Activated T-helper 9 cell treated with anti-CD3 and anti-CD28 coated beads, Interleukin-2, amount 50 U/mL, for 16 hours (primary cell): ENCODE data around the gene AMPH.
A peak's percentile ranks its signal among the peaks of the same experiment; 100 is the strongest.

Source experiments
- DNase-seq: peaks from one replicate; pipeline ENCODE4 v3.0.0-alpha.2; 2020; ENCODE audit warnings: low read depth

Gene AMPH

DNA sequence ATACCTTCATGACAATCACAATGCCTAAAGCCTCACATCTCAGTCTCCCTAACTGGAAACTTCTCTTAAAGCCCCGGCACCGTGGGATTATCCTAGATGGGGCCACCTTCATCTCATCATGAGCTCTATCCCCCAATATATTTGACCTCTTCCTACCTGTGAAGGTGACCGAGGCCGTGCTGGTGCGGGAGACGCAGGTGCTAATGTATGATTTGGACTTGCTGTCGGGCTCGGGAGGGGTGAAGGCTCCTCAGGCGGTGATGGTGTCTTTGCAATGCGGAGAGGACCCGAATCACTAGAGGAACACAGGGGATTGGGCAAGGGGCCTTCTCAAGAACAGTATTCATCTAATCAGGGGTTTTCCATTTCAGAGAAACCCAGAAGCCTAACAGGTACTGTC lies 168.4 kb downstream of the AMPH start:
- no peak for DNase-seq

- no peak for DNase-seq
Observed at GRCh38 chr7:38461887-38462286, 169.3 kb downstream of the AMPH start.

GRCh38 chr7:38453826-38454225 lies 177.3 kb downstream of the AMPH start:
- no peak for DNase-seq

GRCh38 chr7:38453168-38453567 lies 178.0 kb downstream of the AMPH start:
- DNase-seq = no peak

DNA sequence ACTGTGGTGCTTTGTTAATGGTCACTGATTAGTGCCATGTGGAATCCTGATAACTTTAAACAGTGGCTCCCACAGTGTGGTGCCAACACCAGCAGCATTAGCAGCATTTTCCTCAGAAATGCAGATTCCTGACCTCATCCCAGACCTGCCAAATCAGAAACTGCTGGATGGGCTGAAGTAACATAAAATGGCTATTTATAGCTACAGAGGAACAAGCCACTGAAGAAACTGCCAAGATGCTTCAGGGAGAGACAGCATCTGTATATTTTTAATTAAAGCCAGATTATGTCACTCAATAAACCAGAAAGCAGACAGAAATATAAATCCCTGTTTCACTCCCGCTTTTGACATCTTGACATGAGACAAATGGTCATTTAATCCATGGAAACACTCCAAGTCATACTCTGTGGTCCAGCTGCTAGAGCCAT lies 178.5 kb downstream of the AMPH start:
- DNase-seq = no peak

- no peak for DNase-seq
Observed at GRCh38 chr7:38451840-38452239, 179.3 kb downstream of the AMPH start.

DNA sequence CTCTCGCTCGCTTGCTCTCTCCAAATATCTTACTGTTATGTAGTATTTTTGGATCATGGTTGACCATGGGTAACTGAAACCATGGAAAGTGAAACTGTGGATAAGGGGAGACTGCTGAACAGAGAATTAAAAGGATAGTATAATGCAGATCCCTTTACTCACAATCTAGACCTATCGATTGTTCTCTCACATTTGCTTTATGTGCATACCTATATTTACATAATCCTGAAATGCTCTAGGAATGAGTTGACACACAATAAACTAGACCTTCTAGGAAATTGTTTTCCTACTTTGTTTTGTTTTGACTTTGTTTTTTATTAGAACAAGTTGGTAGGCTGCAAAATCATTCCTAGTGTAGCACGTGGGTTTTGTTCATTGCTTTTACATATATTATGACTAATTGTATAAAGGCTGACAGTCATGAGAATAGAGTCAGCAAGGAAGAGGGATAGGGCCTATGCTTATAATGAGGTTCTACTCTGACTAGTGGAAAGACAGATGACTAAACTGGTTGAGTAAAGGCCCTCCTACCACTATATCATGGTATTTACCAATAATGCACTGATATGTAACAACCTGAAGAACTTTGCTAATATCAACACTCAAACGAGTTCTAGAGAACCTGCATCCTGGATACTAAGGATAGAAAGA lies 182.5 kb downstream of the AMPH start:
- no peak for DNase-seq

GRCh38 chr7:38448054-38448453 lies 183.1 kb downstream of the AMPH start:
- DNase-seq = no peak

DNA sequence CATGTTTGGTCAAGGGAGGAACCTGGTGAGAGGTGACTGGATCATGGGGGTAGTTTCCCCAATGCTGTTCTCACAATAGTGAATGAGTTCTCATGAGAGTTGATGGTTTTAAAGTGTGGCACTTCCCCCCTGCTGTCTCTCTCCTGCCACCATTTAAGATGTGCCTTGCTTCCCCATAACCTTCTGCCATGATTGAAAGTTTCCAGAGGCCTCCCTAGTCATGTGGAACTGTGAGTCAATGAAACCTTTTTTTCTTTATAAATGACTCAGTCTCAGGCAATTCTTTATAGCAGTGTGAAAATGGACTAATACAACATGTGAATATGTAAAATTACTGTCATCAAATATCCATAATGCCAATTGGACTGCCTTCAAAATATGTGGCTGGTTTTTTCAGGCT lies 192.2 kb downstream of the AMPH start:
- no peak for DNase-seq

GRCh38 chr7:38432671-38433070 lies 198.5 kb downstream of the AMPH start:
- no peak for DNase-seq

DNA sequence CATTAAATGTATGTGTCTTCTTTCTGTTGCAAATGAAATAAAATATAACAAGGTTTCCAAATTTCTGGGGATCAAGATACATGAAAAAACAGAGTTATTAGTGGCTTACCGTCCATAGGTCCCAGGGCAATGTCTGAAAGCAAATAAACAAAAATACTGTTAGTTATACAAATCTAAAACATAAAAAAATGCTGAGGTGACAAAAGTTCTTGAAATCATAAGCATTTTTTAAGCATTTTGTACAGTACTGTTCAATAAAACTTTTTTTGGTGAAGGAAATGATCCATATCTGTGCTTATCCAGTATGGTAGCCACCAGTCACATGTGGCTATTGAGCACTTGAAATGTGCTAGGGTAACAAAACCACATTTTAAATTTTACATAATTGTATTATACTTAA lies 199.1 kb downstream of the AMPH start:
- DNase-seq = no peak

DNA sequence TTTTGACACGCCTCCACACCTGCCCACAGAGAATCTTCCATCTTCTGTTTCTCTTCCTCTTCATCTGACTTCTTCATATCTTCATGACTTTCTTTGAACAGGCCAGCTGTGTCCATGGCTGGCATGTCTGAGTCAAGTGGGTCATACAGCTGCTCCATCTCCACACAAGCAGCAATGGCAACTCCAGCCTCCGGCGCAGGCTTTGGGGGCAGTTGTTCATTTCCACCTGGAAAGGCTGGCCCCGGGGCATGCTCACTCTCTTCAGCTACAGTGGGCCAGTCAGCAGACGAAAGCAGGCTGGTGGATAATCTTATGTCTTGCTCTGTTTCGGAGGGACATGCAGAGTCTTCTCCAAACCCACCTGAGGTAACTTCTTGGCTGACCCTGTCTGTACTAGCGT lies 202.1 kb downstream of the AMPH start:
- DNase-seq = no peak

DNA sequence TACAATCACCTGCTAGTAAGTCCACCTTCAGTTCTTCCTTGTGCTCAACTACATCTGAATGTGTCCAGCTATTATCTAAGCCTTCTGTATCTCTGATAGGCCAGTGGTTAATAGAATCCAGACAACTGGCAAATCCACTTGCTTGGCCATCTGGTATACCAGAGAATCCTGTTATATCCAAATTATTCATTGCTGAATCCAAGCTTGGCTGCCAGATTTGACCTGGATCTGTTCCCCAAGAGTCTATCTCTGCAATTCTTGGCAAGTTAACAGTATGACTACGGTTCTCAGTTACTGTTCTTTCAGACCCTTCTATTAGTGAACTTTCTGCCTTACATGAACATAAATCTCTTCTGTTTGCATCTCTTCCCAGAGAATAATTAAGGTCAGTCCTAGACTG lies 203.1 kb downstream of the AMPH start:
- no peak for DNase-seq

DNA sequence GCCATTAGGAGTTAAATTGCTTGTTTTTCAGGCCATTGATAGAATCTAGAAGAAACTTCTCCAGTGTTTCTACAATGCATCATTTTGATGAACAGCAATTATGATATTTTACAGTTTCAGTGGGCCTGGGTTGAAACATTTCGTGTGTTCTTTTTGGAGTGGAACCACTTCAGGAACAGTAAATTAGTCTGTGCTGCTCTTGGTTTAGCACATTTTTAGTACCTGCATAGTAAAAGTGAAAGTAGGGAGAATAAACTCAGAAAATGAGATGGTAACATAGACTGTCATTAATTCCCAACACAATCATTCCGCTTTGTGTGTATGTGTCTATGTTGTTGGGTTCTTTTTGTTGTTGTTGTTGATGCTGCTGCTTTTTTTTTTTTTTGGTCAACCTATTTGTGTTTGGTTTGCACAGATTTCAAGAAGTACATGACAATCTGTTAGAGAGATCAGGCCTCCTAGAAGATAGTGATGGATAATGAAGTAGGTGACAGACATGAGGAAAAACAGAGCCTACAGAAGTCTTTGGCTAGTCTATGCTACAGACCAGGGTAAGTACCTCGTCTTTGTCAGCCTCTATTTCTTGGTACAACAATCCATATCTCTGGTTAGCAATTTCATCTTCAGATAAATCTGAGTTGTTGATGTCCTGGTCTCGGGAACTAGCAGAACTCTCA lies 203.8 kb downstream of the AMPH start:
- DNase-seq = no peak

GRCh38 chr7:38425509-38425908 lies 205.7 kb downstream of the AMPH start:
- no peak for DNase-seq

GRCh38 chr7:38424750-38425463 lies 206.3 kb downstream of the AMPH start:
- no peak for DNase-seq

DNA sequence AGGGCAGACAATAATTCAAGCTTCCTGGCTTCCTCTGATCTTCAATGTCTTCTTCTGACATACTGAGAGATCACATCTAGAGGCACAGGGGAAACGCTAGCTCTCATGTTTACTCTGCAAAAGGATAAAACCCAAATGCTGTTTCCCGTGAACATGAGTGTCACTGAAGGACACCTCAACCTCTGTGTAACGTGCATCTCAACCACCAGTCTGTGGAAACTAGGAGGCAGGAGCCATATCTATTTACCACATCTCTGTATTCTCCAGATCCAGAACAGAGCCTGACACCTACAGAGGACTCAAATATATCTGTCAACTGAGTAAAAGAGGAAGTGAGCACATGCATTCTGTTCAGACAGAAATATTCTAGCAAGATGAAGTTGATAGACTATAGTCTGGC lies 217.4 kb downstream of the AMPH start:
- DNase-seq = no peak

- no peak for DNase-seq
Observed at GRCh38 chr7:38411404-38411803, 219.8 kb downstream of the AMPH start.

- no peak for DNase-seq
Observed at GRCh38 chr7:38410056-38410455, 221.1 kb downstream of the AMPH start.

DNA sequence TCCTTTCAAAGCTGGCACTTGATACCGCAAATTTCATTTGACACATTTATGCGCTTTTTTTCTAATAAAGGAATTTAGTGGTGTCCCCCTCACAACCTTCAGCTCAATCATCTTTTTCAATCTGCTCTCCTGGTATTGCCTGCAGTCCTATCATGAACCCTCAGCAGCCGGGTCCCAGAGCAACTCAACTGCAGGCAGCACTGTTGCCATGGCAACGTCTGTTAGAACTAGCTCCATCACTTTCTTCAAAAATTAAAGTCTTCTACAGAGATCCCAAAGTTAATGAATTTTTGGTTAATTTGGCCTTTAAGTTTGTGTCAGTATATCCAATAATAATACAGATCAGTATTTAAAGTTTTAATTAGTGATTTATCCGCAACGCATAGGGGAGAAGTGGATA lies 221.6 kb downstream of the AMPH start:
- DNase-seq = no peak

GRCh38 chr7:38398725-38399321 lies 232.3 kb downstream of the AMPH start:
- peak; percentile 28 for DNase-seq

GRCh38 chr7:38396852-38397251 lies 234.3 kb downstream of the AMPH start:
- no peak for DNase-seq
